Stromal cell of bone marrow (primary cell): ENCODE data around the gene LIMCH1.
"Not testable (repeated sequence)": the region's sequence is repeated elsewhere in the genome, so short reads cannot be mapped to it uniquely, and the experiment has no call there.

Experiments
- DNase-seq: peaks from one replicate; pipeline ENCODE4 v3.0.0-alpha.2; 2012; ENCODE audit warnings: low read depth

LIMCH1 gene

DNA sequence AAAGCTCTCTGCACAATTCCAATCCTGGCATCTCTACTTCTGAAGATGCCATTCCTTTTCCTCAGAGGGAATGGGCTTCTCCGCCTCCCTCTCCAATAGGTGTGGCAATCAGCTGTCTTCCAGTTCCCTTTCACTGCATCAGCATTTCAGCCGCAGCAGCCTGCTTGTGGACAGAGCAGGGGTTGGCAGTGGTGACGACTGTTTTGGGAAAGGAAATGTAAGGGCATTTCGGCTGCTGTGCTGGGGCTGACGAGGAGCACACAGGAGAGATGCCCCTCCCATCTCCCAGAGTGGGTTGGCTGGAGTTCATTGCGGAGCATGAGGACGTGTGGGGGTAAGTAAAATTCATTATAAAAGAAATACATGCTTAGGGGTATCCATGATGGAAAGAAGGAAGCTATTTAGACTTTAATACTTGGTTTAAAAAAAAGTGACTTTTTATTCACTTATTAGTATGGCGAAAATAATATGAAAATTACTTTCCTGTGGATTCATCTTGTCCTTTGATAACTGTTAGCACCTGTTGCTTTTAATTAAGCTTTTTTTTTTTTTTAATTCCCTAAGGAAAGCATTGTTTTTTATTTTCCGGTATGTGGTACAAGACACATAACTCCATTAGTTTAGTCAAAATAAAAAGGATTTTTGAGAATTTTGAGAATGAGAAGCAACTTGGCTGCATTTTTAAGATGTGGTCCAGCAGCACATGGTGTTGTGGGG, at the start of gene LIMCH1:
LIMCH1 (plus strand) TSS at position 141 of the 717 bp plus-strand sequence. CDS start 67,839 bp downstream, outside the sequence.
- DNase-seq, result peak; percentile 45

- not testable (repeated sequence) for DNase-seq
Measured at GRCh38 chr4:41491081-41491576, 46.8 kb upstream of the LIMCH1 start.

GRCh38 chr4:41496977-41497376, 41.0 kb upstream of the LIMCH1 start:
- DNase-seq, result no peak

GRCh38 chr4:41498177-41498576, 39.8 kb upstream of the LIMCH1 start:
- no peak for DNase-seq

DNA sequence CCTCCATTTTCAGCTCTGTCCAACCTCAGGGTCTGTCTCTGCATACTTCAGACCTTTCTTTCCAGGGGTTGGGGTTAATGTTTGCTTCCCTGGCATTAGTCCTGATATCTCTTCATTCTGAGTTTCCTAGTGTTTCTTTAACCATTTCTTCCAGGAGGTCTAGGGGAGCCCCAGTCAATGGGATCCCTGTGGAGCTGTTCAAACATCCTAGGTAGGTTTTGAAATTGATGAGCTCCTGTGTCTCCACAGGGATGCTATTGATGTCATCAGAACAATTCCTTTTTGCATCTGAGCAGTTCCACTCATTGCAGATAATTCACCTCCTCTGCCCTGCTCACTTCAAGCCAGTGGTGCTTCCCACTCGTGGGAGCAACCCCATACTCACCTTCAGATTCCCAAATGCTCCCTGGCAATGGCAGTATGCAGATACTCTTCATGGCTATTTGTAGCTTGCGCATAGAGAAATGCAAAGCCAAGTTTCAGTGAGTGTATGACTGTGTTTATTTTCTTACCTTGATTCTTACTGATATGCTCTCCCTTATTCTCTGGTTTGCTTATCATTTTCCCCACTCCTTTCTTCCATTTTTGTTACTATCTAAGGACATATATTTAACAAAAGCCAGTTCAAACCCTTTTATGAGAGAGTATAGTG, 33.7 kb upstream of the LIMCH1 start:
- no peak for DNase-seq

DNA sequence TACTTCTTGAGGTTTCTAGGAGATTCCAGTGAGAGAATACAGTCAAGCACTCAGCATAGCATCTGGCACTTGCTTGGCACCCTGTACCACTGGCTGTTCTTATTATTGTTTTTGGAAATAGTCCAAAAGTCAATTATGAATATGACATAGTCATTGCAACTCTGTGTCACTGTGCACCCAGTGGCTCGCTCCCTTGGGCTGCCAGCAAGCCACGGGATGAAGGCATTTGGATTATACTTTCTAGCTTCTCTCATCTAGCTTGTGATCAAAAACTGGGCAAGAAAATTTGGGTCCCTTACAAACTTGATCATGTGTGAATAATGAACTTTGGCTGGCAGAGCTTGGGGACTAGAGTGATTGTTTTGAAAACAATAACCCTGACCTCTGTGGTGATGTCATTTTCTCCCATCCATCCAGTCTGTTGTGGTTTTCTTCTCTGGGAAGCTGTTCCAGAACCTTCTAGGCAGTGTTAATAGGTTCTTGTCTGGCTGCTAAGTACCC, 32.7 kb upstream of the LIMCH1 start:
- DNase-seq, result peak; percentile 31

- no peak for DNase-seq
Measured at GRCh38 chr4:41506130-41506529, 31.8 kb upstream of the LIMCH1 start.

DNA sequence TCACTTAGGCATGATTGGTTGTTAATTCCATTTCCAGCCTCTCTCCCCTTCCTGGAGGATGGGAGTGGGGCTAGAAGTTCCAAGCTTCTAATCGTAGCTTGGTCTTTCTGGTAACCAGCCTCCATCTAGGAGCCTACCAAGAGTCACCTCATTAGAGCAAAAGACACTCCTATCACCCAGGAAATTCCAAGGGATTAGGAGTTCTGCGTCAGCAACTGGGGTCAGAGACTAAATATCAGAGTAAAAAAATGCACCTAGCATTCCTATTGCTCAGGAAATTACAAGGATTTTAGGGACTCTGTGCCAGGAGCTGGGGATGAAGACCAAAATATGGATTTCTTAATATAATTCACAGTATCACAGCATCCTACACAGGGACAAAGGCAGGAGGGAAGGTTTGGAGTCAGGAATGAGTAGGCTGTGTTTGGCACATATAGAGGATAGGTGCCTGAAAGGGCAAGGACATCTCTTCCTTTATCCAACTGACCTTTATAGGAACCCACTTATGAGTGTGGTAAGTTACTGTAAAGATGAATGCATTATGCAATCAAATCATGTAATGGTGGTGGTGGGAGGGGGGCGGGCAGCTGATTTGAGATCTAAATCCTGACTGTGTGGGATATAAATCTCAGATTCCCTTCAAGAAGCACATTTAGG, 30.5 kb upstream of the LIMCH1 start:
- DNase-seq, result peak; percentile 3

- DNase-seq, result no peak
Measured at GRCh38 chr4:41509451-41509866, 28.5 kb upstream of the LIMCH1 start.

- no peak for DNase-seq
Measured at GRCh38 chr4:41510179-41510578, 27.8 kb upstream of the LIMCH1 start.

DNA sequence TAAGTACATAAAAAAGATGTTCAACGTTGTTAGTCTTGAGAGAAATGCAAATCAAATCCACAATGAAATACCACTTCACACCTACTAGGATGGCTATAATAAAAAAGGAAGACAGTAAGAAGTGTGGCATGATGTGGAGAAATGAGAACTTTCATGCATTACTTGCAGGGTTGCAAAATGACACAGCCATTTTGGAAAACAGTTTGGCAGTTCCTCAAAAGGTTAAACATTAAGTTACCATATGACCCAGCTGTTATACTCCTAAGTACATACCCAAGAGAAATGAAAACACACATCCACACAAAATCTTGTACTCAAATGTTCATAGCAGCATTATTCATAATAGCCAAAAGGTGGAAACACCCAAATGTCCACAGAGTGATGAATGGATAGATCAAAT, 25.8 kb upstream of the LIMCH1 start:
- DNase-seq, result no peak

- no peak for DNase-seq
Measured at GRCh38 chr4:41512596-41512995, 25.4 kb upstream of the LIMCH1 start.

DNA sequence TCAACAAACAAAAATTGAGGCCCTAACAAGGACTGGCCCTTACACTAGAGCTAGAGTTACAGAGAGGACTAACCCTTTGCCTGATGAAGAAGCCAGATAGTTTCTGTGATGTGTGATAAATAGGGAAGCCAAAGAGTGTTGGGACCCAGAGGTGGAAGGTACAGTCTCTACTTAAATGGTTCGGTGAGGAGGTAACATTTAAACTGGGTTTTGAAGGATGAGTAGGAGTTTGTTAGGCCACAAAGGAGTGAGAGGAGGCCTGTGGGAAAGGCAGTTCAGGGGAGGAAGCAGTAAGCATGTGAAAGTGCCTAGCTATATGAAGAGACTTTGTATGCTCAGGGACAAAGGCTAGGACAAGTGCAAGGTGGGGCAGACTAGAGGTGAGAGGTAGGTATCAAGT, 23.8 kb upstream of the LIMCH1 start:
- DNase-seq, result no peak

DNA sequence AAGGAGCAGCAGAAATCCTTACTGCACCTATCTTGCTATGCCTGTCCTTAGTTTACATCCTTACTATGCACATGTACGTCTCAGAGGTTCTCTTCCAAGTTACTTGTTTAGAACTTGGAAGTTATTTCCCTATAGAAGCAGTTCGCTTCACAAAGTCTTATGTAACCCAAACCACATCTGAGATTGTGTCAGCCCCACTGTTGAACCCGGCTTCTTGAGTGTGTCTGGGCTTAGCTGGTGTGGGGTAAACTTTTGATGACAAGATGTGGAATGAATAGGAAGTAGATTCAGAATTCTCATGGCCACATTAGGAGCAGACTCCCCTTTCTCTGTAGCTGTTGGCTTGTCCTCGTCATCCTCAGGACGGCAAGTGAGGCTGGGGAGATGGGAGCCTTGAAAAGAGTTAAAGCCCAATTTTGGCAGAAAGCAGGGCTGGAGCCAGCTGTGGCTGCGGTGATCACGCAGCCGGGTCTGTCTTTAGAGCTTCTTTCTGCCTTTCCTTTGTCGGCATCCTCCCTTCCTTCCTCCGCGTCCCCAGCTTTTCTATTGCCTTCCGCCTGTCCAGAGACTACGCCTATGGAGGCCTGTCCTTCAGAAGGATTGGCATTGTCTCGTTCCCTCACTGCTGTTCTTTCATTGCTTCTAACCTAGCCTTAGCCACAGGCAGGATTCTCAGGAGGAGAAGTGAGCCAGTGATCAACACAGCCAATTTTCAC, 23.0 kb upstream of the LIMCH1 start:
- DNase-seq, result no peak

- no peak for DNase-seq
Measured at GRCh38 chr4:41517121-41517520, 20.8 kb upstream of the LIMCH1 start.

GRCh38 chr4:41517747-41518146, 20.2 kb upstream of the LIMCH1 start:
- no peak for DNase-seq

- DNase-seq, result no peak
Measured at GRCh38 chr4:41524425-41524824, 13.5 kb upstream of the LIMCH1 start.

DNA sequence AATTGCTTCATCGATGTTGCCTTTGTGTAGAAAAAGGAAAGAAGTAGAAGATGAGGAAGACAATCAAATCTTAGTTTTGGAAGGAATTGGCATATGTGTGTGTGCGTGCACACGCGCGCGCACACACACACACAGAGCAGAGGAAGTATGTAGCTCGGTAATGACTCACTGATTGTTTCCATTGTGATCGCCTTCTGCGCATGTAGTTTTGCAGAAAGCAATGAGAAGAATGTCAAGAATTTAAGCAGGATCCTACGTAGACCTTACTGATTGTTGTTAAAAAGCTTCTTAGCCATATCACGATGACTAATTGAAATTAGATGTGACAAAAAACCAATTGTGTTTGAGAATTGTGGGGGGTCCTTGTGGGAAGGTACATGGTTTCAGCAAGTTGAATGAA, 12.8 kb upstream of the LIMCH1 start:
- DNase-seq, result no peak

DNA sequence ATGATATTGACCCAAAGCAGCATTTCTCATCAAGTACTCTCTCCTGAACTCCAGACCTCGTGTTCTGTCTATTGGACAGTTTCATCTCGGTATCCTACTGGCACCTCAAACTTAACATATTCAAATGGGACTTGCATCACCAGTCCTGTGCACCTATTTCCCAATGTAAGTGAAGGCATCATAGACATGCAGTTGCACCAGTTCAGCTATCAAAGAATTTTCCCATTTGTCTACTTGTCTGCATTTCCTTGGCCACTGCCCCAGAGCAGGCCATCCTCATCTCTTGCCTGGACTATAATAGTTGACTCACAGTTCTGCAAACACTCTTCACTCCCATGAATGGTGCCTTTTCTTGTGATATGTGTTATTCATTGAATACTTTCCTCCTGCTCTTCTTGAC, 11.3 kb upstream of the LIMCH1 start:
- no peak for DNase-seq

GRCh38 chr4:41528512-41529205, 9.3 kb upstream of the LIMCH1 start:
- DNase-seq, result no peak

DNA sequence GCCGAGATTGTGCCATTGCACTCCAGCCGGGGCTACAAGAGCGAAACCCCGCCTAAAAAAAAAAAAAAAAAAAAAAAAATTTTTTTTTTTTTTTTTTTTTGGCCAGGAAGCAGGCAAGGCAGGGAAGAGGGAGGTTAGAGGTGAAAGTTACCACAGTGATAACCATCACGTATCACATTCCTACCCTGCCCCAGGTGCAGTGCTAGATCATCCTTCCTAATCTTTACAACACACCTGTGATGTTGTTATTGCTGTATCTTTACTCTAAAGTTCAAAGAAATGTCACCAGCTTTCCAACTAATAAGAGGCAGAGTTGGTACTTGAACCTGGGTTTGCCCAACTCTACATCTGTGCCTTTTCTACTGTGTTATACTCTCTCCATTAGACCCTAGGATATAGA, 7.2 kb upstream of the LIMCH1 start:
- no peak for DNase-seq

DNA sequence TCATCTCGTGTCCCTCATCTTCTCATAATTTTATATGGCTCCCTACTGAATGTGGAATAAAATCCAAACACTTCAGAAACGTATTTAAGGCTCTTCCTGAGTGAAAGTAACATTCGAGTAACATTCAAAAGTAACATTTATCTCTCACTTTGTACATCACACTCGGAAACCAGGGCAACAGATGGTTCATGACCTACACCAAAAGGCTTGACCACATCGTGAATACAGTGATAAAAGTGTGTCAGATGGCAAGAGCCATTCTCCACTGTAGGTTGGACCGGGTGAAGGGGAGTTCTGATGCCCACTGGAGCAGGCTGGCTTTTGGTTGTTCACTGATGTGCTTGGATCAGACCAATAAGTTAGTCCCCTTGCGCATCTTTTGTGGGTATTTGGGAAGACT, 5.6 kb upstream of the LIMCH1 start:
- DNase-seq, result no peak
